CD4-positive, alpha-beta T cell treated with Interferon gamma for 1 hour (primary cell): ENCODE measurements around the gene GSG1L.

ENCODE experiments used
- DNase-seq: peaks from one replicate; pipeline ENCODE4 v3.0.0-alpha.2; 2020

Gene GSG1L

GRCh38 chr16:28062261-28062846, 1.2 kb downstream of the GSG1L start:
- DNase-seq, result no peak

- DNase-seq, result no peak
Observed at GRCh38 chr16:28061352-28062101, 2.0 kb downstream of the GSG1L start.

DNA sequence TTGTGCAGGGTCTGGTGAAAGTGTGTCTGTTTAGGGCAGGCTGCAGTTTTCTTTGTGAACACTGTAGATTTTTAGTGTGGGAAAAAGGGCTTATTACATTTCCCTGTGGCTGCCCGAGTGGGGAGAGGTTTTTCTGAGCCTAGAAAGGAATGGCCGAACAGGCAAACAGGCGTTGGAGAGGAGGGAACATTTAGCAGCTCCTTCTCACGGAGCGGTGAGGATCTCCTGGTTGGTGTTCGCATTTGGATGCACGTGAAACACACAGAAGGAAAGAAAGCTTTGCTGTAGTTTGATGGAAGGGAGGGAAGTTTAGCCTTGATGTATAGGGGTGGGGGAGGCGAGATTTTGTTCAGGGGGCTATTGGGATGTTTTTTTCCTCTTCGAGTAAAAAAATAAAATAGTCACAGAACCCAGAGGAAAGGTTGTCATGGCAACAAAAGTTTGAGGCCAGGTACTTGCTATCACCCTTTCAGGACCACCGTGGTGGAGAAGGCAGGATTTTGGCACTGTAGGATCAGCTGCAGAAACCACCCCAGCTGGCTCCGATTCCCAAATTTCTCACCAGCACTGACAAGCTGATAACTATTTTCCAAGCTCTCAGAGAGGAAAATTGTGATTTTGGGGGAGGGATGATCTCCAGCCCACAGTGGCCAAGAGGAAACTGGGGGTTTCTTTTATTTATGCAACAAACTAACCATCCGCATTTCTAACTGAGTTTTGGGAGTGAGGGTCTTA, 3.5 kb downstream of the GSG1L start:
- DNase-seq, result no peak

DNA sequence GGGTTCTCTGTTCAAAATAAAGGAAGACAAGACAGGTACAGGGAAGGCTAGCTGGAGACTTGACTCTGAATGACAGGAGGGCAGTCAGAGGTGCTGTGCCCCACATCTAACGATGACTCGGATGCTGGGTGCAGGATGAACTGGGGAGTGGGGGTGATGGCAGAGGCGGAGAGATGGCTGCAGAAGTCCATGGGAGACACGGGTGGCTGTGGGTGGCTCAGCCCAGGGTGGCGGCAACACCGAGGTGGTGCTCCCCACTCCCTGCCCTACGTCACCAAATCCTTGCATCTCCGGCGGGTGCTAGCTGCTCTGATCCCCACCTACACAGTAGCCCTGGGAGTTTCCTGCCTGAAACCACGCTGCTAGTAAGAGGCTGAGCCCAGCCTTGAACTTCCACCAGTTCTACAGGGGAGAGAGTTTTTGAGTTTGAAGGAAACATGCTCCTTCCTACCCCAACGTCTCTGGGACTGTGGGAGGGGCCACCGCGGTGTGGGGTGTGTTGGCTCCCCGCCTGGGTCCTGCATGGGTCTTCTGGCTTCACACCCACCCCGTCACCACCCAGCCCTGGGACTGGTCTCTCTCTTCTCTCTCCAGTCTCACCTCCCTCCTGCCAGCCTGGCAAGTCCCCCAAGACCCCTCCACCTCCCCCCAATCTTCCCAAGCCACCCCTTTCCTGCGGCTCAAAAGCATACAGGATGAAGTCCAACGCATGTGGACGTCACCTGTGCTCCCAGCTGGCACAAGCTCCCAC, 4.5 kb downstream of the GSG1L start:
- no peak for DNase-seq

GRCh38 chr16:28057949-28058348, 5.6 kb downstream of the GSG1L start:
- DNase-seq, result no peak

GRCh38 chr16:28053461-28053860, 10.1 kb downstream of the GSG1L start:
- DNase-seq, result no peak

DNA sequence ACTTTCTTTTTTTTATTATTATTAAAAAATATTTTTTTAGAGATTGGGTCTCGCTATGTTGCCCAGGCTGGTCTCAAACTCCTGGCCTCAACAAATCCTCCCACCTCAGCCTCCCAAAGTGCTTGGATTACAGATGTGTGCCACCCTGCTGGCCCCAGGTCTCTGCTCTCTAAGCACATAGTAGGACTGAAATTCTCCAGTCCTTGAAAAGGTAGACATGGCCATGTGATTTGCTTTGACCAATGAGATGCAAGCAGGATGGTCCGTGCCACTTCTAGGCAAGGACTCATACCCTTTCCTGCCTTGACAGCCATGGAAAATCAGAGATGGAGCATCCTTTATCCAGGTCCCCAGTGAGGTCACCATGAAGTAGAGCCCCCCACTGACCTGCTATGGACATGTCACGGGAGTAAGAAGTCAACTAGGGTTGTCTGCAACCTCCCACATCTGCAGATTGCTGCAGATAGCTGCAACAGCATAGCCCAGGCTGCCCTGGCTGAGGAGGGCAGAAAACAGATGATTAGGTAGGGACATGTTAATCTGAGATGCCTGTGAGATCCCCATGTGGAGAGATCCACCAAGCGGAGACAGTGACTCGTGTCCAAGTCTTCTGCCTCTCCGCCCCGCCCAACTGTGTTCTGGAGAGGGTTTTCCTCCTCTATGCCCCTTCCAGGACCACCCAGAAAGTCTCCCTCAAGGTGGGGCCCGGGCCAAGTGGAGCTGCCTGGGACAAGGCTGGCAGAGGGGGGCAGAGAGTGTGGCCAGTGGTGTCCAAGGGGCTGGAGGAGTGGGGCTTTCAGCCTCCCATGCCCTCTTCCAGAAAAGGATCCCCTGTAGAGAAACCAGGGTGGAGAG, 11.0 kb downstream of the GSG1L start:
- DNase-seq, result no peak

GRCh38 chr16:28051486-28051885, 12.0 kb downstream of the GSG1L start:
- DNase-seq, result no peak

DNA sequence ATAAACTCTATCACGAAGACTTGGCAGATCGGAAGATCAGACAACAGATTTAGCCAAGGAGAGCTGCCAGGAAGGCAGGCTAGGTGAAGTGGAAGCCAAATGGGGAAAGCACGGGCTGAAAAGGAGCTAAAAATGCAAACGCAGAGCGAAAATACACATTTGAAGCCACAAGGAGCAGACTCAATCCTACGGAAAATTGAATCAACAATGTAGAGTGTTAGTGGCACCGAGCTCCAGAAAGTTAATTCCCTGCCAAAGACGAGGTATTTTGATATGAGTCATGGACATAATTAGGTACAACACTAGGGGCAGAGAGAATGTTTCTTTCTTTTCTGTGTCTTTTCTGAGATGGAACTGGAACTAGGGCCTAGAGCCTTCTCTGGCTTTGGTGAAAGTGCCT, 20.7 kb downstream of the GSG1L start:
- no peak for DNase-seq

- no peak for DNase-seq
Observed at GRCh38 chr16:28041615-28042014, 21.9 kb downstream of the GSG1L start.

- DNase-seq, result no peak
Observed at GRCh38 chr16:28040039-28040438, 23.5 kb downstream of the GSG1L start.

DNA sequence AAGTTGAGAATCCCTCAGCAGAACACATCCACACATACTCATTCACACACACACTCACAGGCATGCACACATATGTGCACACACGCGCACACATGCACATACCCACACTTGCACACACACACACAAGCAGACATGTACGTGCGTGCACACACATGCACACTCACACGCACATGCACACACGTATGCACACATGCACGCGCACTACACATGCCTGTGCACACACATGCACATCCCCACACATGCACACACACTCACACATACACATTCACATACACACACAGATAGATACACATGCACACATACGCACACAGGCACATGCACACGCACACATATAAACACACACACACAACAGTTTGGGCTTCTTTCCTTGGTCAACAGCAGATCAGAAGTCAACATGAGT, 24.0 kb downstream of the GSG1L start:
- DNase-seq, result no peak

- no peak for DNase-seq
Observed at GRCh38 chr16:28038409-28038808, 25.1 kb downstream of the GSG1L start.

- DNase-seq, result no peak
Observed at GRCh38 chr16:28035866-28036393, 27.6 kb downstream of the GSG1L start.

GRCh38 chr16:28033870-28034269, 29.6 kb downstream of the GSG1L start:
- no peak for DNase-seq

DNA sequence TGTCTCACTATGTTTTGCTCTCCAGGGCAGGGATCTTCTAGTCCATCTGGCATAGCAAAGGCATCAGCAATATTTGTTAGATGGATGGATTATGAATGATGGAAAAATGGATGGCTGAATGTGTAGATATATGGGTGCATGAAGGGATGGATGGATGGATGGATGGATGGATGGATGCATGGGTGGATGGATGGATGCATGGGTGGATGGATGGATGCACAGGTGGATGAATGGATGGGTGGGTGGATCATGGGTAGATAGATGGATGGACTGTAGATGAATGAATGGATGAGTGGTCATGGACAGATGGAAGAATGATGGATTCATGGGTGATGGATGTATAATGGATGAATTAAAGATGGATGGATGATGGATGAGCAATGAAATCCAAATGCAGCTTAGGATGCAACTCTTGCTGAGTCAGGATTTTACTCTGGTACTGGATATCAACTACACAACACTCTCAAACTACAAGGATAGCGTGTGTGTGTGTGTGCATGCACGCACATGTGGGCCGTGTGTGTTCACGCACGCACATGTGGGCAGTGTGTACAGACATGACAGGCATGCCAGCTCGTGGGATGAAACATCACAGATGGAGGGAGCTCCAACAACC, 34.0 kb downstream of the GSG1L start:
- DNase-seq, result no peak

GRCh38 chr16:28027055-28027454, 36.5 kb downstream of the GSG1L start:
- no peak for DNase-seq

- no peak for DNase-seq
Observed at GRCh38 chr16:28025631-28026030, 37.9 kb downstream of the GSG1L start.

DNA sequence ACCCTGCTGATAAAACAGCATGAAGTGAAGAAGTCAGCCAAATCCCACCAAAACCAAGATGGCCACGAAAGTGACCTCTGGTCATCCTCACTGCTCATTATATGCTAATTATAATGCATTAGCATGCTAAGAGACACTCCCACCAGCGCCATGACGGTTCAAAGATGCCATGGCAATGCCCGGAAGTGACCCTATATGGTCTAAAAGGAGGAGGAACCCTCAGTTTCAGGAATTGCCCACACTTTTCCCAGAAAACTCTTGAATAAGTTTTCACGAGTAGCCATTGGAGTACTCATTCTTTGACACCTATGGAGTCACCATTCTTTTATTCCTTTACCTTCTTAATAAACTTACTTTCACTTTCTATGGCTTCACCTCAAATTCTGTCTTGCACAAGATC, 44.3 kb downstream of the GSG1L start:
- no peak for DNase-seq

- no peak for DNase-seq
Observed at GRCh38 chr16:28014851-28015250, 48.7 kb downstream of the GSG1L start.

GRCh38 chr16:28013878-28014277, 49.6 kb downstream of the GSG1L start:
- DNase-seq, result no peak

DNA sequence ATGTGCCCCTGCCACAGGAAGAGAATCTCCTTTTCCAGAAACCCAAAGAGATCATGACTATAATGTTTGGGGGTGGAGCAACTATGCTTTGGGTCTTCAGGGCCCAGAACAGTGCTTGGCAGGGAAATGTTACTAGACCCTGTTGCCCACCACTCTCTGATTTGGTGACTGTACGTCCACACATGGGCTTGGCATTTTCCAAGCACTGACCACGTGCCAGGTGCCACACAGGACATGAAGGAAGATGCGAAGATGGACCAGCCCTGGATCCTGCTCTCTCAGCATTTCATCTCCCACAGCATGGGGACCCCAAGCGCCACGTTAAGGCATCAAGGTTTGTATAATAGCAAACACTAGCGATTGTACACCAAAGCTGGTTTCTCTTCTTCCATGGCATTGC, 50.1 kb downstream of the GSG1L start:
- no peak for DNase-seq
